Muscle of leg (tissue), 11 donors: ENCODE data around the gene SPTY2D1. TPM values are rescaled to one million over a fixed set of nuclear protein-coding genes. Genes with fewer than 3 reads are reported as not detected.
A peak's percentile ranks its signal among the peaks of the same experiment; 100 is the strongest.

Experiments used
- DNase-seq: peaks from one replicate; pipeline ENCODE4 v3.0.0; 2013
- H3K27ac ChIP-seq: one replicate; pipeline ENCODE4 v1.5.1; 2013; ENCODE audit warnings: mild to moderate bottlenecking, low read length, control low read depth
- H3K27me3 ChIP-seq: one replicate; pipeline ENCODE4 v1.6.1; 2013; ENCODE audit warnings: low read length; ENCODE audit not compliant: control insufficient read depth, insufficient read depth
- H3K36me3 ChIP-seq: one replicate; pipeline ENCODE4 v1.6.1; 2013; ENCODE audit warnings: low read length; ENCODE audit not compliant: control insufficient read depth, insufficient read depth
- H3K4me1 ChIP-seq: one replicate; pipeline ENCODE4 v1.6.1; 2013; ENCODE audit warnings: low read length; ENCODE audit not compliant: control insufficient read depth, insufficient read depth
- H3K4me3 ChIP-seq: one replicate; pipeline ENCODE4 v1.5.1; 2013; ENCODE audit warnings: low read length, control low read depth
- H3K9me3 ChIP-seq: replicated peaks from 2 replicates; pipeline ENCODE4 v1.6.1; 2013; ENCODE audit warnings: low read depth, low read length; ENCODE audit not compliant: control insufficient read depth
- WGBS: methylation state at CpG from one replicate; pipeline ENCODE4 v1.1.5; 2013; ENCODE audit warnings: missing lambda C conversion rate; ENCODE audit not compliant: insufficient coverage; 5-methylcytosine and 5-hydroxymethylcytosine counted together
- polyA plus RNA-seq, 8 donors: library from polyadenylated mRNA; unstranded; fragments of 120-200 nt; gene quantifications; one replicate each; pipeline versions ENCODE4 v1.2.1 to v1.2.3, GENCODE V29; 2013; ENCODE audit warnings: inconsistent platforms in 1 of 8, low replicate concordance in 1 of 8; ENCODE audit not compliant: insufficient read length in 8 of 8, insufficient read depth in 1 of 8
- total RNA-seq: library from RNA; stranded (reverse); fragments of 120-200 nt; gene quantifications from one replicate; pipeline ENCODE4 v1.2.4, GENCODE V29; 2013

The SPTY2D1 gene
- total and polyA plus RNA-seq, 9 donors = 11.0 to 18.6 (median 15.8) TPM

DNA sequence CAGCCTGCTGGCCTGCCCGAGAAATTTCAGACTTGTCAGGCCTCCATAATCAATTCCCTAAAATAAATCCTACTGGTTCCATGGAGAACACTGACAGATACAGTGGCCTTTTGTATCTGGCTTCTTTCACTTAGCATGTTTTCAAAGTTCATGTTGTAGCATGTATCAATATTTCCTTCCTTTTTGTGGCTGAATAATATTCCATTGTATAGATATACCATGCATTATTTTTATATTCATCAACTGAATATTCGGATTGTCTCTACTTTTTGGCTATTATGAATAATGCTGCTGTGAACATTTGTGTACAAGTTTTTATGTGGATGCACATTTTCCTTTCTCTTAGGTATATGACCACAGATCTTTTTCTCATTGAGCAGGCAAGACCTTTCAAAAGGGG, 10.4 kb downstream of the SPTY2D1 start:
- peaks cover 5% of the 10 kb centered on the region for H3K9me3 ChIP-seq
- no peak overlapping the region for H3K4me3 ChIP-seq
- no peak for DNase-seq
- 86% methylated on average over 1 of the region's 2 CpGs for WGBS
- H3K27ac ChIP-seq = no peak overlapping the region
- no peaks in the 10 kb centered on the region for H3K36me3 ChIP-seq
- H3K4me1 ChIP-seq = no peaks in the 10 kb centered on the region
- no peaks in the 10 kb centered on the region for H3K27me3 ChIP-seq

DNA sequence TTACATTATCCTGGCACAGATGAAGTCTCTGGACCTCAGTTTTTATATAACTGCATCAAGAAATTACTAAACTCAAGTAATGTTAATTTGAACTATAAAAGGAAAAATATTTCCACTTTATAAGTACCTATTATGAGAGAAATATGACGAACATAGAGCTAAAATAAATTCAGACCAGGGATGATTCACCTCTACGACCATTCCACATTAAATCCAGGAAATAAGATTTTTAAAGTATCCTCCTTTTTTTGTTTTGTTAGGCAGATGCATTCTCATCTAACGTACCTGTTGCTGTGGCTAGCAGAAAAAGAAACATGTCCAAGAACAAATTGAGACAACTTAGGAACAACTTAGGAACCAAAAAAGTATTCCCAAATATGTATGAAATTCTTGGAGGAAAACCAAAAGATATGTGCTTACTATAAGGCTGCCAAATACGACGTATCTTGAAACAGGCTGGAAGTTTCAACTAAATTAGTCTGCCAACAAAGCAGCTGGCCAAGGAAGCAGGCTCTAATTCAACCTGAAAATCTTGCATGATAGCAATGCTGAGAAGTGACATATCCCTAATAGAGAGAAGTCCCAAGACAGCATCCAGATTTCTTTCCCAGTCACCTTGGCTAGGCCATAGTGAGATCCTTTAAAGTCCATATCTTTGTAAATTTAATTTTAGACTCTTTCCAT, 15.7 kb downstream of the SPTY2D1 start:
- H3K27ac ChIP-seq = peak overlapping the region; percentile 3
- H3K4me1 ChIP-seq = no peaks in the 10 kb centered on the region
- no peaks in the 10 kb centered on the region for H3K27me3 ChIP-seq
- no peak overlapping the region for H3K4me3 ChIP-seq
- H3K9me3 ChIP-seq = peaks cover 1% of the 10 kb centered on the region
- peaks cover 24% of the 10 kb centered on the region for H3K36me3 ChIP-seq
- DNase-seq = peak; percentile 46
- 29% methylated on average over 2 of the region's 5 CpGs for whole genome bisulfite sequencing

DNA sequence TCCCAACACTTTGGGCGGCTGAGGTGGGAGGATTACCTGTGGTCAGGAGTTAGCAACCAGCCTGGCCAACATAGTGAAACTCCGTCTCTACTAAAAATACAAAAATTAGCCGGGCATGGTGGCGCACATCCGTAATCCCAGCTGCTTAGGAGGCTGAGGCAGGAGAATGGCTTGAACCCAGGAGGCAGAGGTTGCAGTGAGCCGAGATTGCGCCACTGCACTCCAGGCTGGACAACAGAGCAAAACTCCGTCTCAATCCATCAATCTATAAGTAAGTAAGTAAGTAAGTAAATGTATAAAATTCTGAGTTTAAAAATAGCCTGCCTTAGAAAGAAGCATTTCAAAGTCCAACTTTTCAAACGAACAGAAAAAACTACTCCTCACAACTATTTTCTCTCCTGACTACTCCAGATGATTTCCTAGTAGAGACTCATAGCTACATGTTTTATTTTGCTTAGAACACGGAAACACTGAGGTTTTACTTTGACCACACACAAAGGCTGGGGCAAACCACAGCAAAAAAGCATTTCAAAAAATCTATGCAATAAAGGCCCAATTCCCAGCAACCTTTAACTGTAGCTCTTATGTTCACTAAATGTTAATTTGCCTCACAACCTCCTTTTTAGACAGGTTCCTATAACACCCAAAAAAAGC, 16.3 kb downstream of the SPTY2D1 start:
- peaks cover 27% of the 10 kb centered on the region for H3K36me3 ChIP-seq
- no peaks in the 10 kb centered on the region for H3K27me3 ChIP-seq
- peak; percentile 29 for DNase-seq
- no peaks in the 10 kb centered on the region for H3K9me3 ChIP-seq
- H3K4me3 ChIP-seq = no peak overlapping the region
- no peak overlapping the region for H3K27ac ChIP-seq
- no peaks in the 10 kb centered on the region for H3K4me1 ChIP-seq
- 59% methylated on average over 2 of the region's 10 CpGs for WGBS

DNA sequence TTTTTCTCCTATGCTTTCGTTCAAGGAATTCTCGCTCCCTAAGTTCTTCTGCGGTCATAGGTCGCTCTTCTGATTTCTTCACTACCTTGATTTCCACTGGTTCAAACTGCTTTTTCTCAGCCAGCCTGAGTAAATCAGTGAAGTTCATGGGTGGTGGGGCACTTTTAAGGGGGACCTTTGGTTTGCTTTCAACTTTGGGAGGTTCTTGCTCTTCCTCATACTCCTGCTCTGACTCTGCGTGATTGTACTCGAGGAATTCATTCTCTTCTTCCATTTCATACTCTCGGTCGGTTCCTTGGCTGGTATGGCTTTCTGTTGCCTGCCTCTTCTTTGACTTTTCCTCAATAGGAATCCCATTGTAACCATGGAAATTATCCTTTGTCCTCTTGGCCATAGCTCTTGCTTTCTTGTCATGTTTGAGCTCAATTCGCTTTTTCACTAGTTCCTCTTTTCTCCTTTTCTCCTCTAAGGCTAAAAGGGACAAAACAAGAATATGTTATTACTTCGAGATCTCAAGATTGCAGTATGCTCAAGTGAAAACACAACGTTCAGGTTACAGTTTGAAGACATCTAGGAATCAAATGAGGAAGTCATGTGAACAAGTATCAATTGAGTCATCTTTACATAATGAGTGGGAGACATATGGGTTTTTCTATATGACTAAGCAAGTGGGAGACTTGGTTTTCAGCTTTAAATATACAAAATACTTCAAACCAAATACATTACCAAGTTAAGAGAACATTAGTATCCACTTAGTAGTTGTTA, 18.3 kb downstream of the SPTY2D1 start:
- DNase-seq = no peak
- WGBS = 96% methylated on average over 5 of the region's 11 CpGs
- Histone ChIP-seq H3K27ac (no peak overlapping the region), H3K27me3 (no peaks in the 10 kb centered on the region), H3K9me3 (no peaks in the 10 kb centered on the region), H3K4me1 (no peaks in the 10 kb centered on the region), H3K36me3 (peaks cover 35% of the 10 kb centered on the region), H3K4me3 (no peak overlapping the region)

DNA sequence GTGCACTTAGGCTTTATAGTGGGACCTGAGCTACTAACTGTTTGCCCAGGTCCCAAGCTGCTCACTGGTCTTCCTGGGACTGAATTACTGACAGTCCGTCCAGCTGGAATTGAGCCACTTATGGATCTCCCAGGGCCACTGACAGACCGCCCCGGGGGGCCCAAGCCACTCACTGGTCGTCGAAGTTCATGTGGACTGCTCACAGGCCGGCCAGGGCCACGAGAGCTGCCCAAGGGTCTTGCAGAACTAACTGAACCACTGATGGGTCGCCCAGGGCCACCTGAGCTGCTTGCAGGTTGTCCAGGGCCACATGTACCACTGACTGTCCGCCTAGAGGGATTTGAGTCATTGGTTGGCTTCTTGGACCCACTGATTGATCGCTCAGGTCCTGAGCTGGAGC, 19.5 kb downstream of the SPTY2D1 start:
- 90% methylated on average over 10 of the region's 10 CpGs for WGBS
- H3K36me3 ChIP-seq = peaks cover 42% of the 10 kb centered on the region
- no peaks in the 10 kb centered on the region for H3K27me3 ChIP-seq
- no peaks in the 10 kb centered on the region for H3K4me1 ChIP-seq
- H3K27ac ChIP-seq = no peak overlapping the region
- no peak for DNase-seq
- no peaks in the 10 kb centered on the region for H3K9me3 ChIP-seq
- H3K4me3 ChIP-seq = no peak overlapping the region

DNA sequence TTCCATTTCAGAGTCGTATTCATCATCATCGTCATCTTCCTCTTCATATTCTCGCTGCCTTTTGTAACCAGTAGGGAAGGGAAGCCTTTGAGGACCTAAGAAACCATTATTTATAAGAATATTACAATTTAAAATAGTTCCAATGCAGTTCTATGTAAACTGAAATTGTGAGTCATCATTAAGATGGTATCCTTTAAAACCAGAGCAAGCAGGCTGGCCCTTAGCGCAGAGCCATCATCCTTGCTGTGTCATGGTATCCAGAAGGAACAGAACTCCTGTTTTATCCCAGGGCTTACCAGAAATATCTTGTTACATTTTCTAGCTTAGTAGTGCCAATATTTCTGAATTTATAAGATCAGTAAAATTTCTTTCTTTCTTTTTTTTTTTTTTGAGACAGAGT, 21.7 kb downstream of the SPTY2D1 start:
- no CpG with 5 or more reads among the region's 4 CpGs for WGBS
- Histone ChIP-seq H3K36me3 (peaks cover 46% of the 10 kb centered on the region), H3K9me3 (no peaks in the 10 kb centered on the region), H3K27me3 (no peaks in the 10 kb centered on the region), H3K4me3 (no peak overlapping the region), H3K4me1 (no peaks in the 10 kb centered on the region), H3K27ac (no peak overlapping the region)
- DNase-seq = no peak

DNA sequence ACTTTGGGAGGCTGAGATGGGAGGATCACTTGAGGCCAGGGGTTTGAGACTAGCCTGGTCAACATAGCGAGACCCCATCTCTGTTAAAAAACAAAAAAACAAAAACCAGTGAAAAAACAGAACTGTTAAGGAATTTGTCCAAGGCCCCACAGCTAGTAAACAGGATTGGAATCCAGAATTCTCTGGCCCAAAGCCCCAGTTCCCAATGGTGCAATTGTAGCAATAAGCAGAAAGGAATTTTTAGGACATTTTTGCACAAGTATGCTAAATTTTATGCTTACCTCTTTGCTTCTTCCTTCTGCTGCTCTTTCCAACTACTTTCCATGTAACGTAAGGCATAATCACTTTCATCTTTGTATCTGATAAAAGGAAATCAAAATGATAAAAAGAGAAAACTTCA, 22.9 kb downstream of the SPTY2D1 start:
- DNase-seq = no peak
- H3K4me1 ChIP-seq = no peaks in the 10 kb centered on the region
- WGBS = no CpG with 5 or more reads among the region's 2 CpGs

DNA sequence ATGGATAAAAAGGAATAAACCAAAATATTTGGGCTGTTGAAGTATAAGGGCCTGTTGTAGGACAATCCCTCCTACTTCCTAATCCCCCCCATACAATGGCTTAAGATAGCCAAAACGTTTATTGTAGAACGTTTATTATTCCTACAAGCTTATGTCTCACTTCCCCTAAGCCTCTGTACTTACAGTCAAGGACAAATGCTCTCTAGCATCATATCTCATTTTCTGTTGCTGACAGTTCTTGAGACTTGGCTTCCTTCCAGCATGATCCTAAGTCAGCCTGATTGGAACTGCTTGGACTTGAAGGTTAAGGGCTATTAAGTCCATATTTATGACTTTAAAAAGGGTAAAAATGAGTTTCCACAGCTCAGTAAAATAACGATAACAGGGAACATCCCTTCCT, 25.8 kb downstream of the SPTY2D1 start:
- no peak for DNase-seq
- no peaks in the 10 kb centered on the region for H3K4me1 ChIP-seq
- 62% methylated on average over 2 of the region's 3 CpGs for WGBS
- H3K9me3 ChIP-seq = no peaks in the 10 kb centered on the region
- H3K27ac ChIP-seq = no peak overlapping the region
- H3K4me3 ChIP-seq = no peak overlapping the region
- peaks cover 36% of the 10 kb centered on the region for H3K36me3 ChIP-seq
- no peaks in the 10 kb centered on the region for H3K27me3 ChIP-seq

More for the DNA sequence above, 22.9 kb downstream of the SPTY2D1 start:
- Histone ChIP-seq H3K9me3 (no peaks in the 10 kb centered on the region), H3K36me3 (peaks cover 52% of the 10 kb centered on the region), H3K4me3 (no peak overlapping the region), H3K27ac (no peak overlapping the region), H3K27me3 (no peaks in the 10 kb centered on the region)

DNA sequence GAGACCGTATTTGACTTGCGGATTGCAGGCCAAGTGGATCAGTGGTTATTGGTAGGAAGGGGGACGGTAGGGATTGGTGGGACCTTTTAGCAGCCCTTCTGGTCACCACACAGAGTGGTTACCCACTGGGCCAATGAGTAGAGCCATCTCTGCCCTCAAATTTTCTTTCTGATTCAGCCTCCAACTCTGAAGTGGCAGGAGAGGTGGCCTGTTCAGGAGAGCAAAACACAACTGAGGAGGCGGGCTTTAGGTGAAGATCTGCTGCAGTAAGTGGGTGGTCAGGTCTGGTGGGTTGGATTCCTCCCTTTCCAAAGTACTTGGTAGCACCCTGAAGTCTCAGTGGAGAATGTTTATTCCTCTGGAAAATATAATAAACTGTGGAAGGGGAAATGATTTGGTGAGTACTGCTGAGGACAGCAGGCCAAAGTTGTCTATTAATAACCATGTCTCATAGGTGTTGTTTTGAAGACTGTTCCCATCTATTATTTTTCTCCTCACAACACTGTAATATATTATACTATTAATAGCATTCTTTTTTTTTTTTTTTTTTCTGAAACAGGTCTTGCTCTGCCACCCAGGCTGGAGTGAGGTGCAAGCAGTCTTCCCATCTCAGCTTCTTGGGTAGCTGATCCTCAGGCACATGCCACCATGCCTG, 33.1 kb downstream of the SPTY2D1 start:
- H3K27ac ChIP-seq = no peak overlapping the region
- no peak for DNase-seq
- H3K4me1 ChIP-seq = no peaks in the 10 kb centered on the region

DNA sequence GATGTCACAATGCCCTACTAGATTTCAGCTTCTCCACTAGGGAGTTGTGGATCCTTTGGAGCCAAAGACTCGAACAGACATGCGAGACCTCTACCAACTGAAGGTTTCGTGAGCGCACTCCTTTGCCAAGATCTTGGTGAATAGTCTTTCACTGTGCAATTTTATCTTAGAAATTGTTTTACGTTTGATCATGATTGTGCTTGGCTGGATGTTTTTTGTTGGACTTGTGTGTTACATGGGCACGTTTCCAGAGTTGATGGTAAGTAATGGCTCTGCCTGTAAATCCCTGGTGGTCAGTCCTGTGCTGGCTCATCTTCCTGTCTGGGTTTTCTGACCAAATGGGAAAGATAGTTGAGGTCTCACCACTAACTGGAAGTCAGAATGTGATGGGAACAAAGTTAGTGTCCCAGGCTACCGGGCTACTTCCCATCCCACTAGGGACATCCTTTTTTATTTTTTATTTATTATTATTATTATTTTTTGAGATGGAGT, 34.4 kb downstream of the SPTY2D1 start, which contains the start of gene MISFA:
MISFA (plus strand) TSS at position 51 of the 492 bp plus-strand sequence; CDS start at position 191, 140 bp downstream.
- Histone ChIP-seq H3K27ac (no peak within 1 kb of the TSS), H3K27me3 (no peaks in the 10 kb centered on the region), H3K36me3 (peaks cover 23% of the 10 kb centered on the region), H3K4me1 (no peaks in the 10 kb centered on the region), H3K9me3 (no peaks in the 10 kb centered on the region), H3K4me3 (no peak within 1 kb of the TSS)
- WGBS = 86% methylated on average over 4 of the region's 7 CpGs
- DNase-seq = no peak

More for the DNA sequence above, 33.1 kb downstream of the SPTY2D1 start:
- H3K36me3 ChIP-seq = peaks cover 15% of the 10 kb centered on the region
- 100% methylated on average over 1 of the region's 4 CpGs for WGBS
- H3K4me3 ChIP-seq = no peak overlapping the region
- no peaks in the 10 kb centered on the region for H3K9me3 ChIP-seq
- no peaks in the 10 kb centered on the region for H3K27me3 ChIP-seq
